ENCODE results near the gene KRT28.
"Not testable (repeated sequence)": the region's sequence is repeated elsewhere in the genome, so short reads cannot be mapped to it uniquely, and the experiment has no call there.

GRCh38 chr17:40814657-40815056, 14.9 kb upstream of the KRT28 start:
- not testable (repeated sequence) for TF ChIP-seq EZH2 (IDR thresholded peaks at IDR 0.05; ENCODE audit: insufficient read depth, poor library complexity, severe bottlenecking); EZH2phosphoT487 (IDR thresholded peaks at IDR 0.05; ENCODE audit: insufficient read depth, low read depth)

Data from GM23248 (cell line).